ENCODE results near the gene PDE9A. TPM values are rescaled to one million over a fixed set of nuclear protein-coding genes. Genes with fewer than 3 reads are reported as not detected.

The PDE9A gene
- polyA plus RNA-seq, 1 donor, result 7.8 TPM

DNA sequence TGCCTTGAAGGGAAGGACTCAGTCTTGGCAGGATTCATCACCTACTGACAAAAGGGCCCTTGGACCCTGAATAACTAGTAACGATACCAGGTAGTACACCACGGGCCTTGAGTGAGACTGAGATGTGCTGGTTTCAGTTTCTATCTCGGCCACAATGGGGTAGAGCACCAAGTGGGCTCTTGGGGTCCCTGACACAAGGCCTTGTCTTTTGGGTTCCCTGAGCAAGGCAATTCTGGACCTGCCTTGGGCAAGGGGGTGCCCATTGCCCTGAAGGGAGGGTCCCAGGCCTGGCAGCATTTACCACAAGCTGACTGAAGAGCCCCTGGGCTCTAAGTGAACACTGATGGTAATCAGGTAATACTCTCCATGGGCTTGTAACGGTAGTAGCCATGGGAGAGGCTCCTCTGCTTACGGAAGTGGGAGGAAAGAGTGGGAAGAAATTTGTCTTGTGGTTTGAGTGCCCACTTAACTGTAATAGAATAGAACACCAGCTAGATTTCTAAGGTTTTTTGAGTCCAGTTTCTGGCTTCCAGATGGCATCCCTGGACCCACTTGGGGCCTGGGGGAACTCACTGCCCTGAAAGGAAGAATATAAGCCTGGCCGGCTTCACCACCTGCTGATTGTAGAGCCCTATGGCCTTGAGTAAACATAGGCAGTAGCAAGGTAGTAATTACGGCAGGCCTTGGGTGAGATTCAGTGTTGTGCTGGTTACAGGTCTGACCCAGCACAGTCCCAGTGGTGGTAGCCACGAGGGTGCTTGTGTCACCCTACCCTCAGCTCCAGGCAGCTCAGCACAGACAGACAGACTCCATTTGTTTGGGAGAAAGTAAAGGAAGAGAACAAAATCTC, 167.4 kb downstream of the PDE9A start:
- no peak for DNase-seq (ENCODE audit: low read depth)

Other genes with a start within 250 kb of the PDE9A start
- 0.11 TPM for gene UBASH3A, start 249.7 kb upstream of the PDE9A start, polyA plus RNA-seq (ENCODE audit: insufficient read length)
- gene RSPH1, start 157.4 kb upstream of the PDE9A start, polyA plus RNA-seq (ENCODE audit: insufficient read length), result 0.20 TPM
- gene SLC37A1, start 139.8 kb upstream of the PDE9A start, polyA plus RNA-seq (ENCODE audit: insufficient read length), result 2.7 TPM
- gene WDR4, start 225.9 kb downstream of the PDE9A start, polyA plus RNA-seq (ENCODE audit: insufficient read length), result 8.0 TPM
- gene NDUFV3, start 239.7 kb downstream of the PDE9A start, polyA plus RNA-seq (ENCODE audit: insufficient read length), result 35.7 TPM

All from forelimb muscle (tissue), 1 donor.